HG02840 (cell line): ENCODE results near the gene SMPD2.
"Not testable (repeated sequence)": the region's sequence is repeated elsewhere in the genome, so short reads cannot be mapped to it uniquely, and the experiment has no call there.

ENCODE experiments used
- ATAC-seq: cut with Tn5 transposase; IDR thresholded peaks from one replicate; pipeline ENCODE4 v1.9.1; 2021; ENCODE audit warnings: mild to moderate bottlenecking, moderate library complexity, moderate number of reproducible peaks; ENCODE audit not compliant: unreplicated experiment, low FRiP score

Gene SMPD2

DNA sequence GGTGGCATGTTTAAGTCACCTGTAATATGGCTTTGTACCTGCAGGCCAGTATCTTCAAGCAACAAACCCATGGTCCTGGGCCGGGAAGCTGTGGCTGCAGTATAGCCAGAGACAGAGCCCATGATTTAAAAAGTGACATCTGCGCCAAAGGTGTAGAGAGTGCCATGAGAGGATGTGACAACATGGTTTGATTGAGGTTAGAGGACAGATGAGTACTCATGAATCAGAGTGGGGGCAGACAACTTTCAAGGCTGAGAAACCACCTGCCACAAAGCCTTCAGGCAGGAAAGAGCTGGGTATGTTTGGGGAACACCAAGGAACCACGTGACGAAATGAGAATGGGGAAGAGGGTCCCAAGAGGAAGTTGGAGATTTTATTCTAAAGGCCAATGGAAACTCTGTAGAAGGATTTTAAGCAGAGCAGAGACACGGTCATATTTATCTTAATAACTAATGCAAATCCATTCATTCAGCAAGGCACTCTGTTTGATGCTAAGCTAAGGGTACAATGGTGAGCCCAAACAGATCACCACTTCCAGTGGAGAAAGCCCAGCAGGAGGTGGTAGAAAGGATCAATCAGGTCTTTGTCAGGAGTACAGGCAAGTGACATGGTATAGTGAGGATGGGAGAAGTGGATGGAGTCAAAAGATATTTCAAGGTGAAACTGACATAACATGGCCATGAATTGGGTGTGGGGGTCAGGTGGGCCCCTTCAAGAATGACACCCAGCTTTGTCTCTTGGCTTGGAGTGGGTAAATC lies 18.4 kb downstream of the SMPD2 start:
- no peak for ATAC-seq

GRCh38 chr6:109460161-109460829 lies 19.8 kb downstream of the SMPD2 start:
- ATAC-seq: no peak

DNA sequence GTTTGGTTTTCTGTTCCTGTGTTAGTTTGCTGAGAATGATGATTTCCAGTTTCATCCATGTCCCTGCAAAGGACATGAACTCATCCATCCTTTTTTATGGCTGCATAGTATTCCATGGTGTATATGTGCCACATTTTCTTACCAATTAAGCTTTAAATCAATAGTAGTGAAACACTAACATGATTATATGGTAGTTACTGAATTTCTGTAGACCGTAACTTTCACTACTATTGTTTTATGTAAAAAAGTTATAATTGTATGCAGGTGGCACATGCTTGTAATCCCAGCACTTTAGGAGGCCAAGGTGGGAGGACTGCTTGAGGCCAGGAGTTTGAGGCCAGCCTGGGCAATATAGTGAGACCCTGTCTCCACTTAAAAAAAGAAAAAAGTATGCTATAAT lies 20.7 kb downstream of the SMPD2 start:
- ATAC-seq: not testable (repeated sequence)

DNA sequence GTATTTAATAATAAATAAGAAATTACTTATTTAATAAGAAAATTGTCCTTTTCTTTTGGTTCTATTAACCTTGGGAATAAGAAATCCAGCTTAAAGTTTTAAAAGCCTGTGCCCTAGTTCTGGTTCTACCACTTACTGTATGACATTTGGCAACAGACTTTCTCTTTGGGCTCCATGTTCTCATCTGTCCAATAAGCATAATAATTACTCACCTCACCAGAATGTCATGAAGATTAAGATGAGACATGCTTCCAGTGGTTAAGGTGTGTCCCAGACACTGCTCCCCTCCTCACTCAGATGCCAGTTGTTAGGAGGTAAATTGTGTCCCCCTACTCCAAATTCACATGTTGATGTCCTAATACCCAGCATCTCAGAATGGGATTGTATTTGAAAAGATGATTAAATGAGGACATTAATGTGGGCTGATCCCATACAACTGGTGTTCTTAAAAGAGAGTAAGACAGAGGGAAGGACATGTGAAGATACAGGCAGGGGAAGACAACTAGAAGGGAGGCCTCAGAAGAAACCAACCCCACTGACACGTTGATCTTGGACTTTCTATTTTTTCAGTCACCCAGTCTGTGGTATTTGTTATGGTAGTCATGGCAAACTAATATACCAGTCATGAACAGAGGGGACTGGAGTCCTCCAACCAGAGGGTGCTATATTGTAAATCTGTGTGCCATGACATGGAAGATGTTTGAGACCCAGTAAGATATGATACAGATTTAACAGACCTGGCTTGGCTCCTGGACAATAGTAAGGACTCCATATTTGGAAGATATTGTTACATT lies 21.4 kb downstream of the SMPD2 start:
- ATAC-seq: no peak

- no peak for ATAC-seq
Observed at GRCh38 chr6:109465772-109466171, 25.2 kb downstream of the SMPD2 start.

DNA sequence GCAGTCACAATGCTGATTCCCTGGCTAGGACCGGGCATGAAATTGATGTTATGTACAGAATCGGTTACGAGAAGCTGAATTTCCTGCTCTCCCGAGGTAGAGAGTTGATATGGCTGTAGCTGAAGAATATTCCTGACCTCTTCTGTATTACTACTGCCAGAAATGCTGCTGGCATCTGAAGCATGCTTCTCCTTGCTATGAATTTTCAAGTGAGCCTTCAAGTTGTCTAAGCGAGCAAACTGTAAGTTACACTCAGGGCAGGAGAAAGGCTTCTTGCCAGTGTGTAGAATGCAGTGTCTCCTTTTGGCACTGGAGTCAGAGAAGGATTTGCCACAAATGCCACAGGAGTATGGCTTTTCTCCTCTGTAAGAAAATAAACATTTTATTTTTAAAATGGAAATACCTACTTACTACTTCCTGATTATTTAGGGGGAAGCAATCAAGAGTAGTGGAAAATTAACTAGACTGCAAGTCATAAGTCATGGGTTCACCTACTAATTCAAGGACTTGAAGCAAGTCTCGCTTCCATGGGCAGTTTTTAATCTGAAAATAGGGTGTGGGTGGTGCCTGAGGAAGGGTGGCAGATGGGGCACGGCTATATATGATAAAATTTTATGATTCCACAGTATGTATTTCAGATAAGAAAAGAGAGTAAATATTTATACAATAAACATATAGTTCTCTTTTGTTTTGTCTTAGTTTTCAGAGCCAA lies 25.8 kb downstream of the SMPD2 start:
- ATAC-seq: no peak

- ATAC-seq: no peak
Observed at GRCh38 chr6:109467696-109468095, 27.2 kb downstream of the SMPD2 start.

DNA sequence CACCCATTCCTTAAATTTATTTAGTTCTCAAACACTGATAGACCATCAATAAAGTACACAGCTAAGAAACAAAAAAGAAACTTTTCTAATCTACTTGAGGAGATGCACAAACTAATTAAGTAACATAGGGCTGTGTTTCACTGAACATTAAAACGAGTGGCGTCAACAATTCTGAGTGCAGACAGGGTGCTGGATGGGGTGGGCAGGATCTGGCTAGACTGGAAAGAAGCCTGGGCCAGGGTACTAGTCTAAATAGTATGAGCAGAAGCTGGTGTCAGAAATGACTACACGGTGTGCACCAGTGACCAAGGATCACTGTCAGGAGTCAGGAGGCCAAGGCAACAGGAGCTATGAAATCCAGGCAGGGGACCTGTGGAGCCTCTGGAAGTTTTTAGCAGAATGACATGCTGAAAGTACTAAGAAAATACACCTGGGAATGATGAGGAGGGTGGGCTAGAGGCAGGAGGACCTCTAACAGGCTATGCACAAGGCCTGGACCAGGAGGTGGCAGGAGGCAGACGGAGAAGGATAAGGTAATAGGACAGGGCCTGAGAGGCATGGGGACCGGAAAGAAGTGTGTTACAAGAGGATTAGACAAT lies 29.2 kb downstream of the SMPD2 start:
- ATAC-seq: no peak

DNA sequence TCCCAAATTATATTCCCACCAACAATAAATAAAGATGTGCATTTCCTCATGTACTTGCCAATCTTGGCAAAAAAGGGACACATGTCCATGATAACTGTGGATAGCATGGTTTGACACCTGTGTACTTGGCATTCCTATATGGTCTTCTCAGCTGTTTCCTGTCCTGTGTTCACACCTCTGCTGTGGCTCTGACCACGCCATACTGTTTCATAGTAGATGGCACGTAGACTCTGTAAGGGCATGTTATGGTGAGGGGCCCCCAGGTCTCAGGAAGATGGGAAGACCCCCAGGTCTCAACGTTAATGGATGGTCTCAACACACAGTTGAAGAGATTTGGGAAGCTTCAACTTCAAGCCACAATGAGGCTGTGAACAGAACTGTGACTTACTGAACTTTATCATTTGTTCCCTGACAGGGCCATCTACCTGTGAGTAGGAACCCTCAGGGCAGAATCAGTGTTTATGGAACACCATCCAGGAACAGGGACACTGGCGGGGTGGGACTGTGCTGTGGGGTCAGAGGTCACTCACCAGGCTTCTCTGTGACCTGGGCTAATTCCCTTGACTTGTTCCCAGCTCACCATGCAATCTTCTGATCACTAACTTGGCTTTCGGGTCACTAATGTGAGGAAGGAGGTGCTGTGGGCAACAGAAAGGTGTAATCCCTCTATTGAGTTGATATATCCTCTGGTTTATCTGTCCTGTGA lies 30.7 kb downstream of the SMPD2 start:
- no peak for ATAC-seq

DNA sequence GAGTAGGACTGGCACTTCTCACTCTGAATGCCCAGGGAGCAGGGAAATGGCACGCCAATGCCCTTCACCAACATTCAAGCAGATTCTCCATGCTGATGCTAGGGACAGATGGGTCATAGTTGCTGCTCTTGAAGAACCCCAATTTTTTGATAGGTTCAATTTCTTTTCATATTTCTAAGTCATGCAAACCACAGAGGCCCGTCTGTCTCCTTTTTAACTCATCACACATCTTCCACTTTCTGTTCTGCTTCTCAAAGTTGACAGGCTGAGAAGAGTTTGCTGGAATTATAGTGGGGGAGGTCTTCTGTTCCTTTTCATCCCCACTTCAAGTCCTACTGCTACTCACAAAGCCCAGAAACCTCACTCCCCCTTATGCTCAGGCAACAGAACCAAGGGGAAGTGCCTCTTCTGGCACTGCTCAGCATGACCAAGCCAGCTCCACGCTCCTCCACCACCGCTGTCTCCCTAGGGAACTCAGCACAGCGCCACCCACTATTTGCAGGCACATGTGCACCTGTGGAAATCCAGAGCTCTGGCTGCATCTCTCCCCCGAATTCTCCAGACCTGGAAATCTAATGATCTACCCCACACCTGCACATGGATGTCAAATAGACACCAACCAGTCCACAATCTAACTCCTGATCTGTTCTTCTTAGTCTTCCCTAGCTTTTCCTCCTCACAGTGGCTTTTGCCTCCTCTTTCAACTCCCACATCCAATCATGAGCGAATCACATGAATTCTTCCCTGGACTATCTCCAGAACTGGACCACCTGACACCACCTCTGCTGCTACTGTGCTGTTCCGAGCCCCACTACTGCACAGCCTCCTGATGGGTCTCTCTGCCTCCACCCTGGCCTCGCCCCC lies 31.8 kb downstream of the SMPD2 start:
- peak; percentile 62 for ATAC-seq

- ATAC-seq: no peak
Observed at GRCh38 chr6:109473120-109473519, 32.6 kb downstream of the SMPD2 start.

DNA sequence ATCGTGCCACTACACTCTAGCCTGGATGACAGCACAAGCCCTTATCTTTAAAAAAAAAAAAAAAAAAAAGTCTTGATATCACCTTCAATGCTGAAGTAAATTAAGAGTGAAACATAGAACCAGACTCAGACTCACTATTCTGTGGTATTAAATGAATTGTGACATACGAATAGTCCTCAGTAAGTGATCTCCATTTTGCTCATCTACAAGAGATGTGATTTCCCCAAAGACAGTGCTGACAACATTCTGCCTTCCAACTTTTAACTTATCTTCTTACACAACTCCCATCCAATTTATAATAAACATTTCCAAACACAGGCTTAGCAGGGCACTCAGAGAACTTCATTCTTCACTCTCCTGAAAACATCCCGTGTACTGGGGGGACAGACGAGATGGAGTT lies 34.5 kb downstream of the SMPD2 start:
- ATAC-seq: no peak

DNA sequence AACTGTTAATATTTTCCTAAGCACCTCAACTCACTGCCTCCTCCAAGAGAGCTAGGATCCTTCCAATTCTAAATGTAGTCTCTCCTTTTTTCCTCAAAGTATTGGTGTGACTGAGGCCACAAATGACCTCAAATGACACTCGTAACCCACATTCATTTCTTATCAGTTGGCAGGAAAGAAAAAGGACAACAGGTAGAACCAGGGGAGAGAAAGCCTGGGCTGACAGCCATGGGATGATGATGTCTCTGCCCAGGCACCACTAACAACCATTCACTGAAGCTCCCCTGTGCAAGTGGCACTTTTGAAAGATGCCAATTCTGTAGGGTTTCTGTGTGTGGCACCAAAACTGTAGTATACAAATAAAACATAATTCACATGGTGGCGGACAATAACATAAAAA lies 35.1 kb downstream of the SMPD2 start:
- ATAC-seq: no peak

DNA sequence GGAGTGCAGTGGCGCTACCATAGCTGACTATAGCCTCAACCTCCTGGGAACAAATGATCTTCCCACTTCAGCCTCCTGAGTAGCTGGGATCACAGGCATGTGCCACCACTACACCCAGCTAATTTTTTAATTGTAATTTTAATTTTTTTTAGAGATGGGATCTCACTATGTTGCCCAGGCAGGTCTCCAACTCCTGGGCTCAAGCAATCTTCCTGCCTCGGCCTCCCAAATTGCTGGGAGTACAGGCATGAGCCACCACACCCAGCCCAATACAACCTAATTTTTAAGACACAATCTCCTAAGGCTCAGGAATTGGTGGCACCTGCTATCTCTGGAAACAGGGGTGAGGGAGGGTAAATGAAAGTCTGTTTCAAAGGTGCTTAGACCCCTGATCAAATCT lies 36.7 kb downstream of the SMPD2 start:
- ATAC-seq: no peak

DNA sequence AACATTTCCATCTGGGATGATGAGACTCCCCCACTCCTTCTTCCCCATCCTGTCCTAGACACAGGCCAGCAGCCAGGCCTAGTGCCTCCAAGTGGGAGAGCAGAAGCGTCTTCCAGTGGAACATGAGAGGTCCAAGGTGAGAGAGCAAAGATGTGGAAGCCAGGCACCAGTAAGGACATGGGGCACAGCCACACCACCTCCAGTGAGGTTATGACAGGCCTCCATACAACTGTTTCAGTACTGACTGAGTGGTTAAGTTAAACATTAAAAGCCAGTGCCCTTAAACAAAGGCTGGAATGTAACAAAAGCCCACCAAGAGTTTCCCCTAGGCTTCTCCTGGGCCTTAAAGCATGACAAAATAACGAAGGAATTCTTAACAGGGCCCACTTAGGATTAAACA lies 37.2 kb downstream of the SMPD2 start:
- ATAC-seq: peak; percentile 51

DNA sequence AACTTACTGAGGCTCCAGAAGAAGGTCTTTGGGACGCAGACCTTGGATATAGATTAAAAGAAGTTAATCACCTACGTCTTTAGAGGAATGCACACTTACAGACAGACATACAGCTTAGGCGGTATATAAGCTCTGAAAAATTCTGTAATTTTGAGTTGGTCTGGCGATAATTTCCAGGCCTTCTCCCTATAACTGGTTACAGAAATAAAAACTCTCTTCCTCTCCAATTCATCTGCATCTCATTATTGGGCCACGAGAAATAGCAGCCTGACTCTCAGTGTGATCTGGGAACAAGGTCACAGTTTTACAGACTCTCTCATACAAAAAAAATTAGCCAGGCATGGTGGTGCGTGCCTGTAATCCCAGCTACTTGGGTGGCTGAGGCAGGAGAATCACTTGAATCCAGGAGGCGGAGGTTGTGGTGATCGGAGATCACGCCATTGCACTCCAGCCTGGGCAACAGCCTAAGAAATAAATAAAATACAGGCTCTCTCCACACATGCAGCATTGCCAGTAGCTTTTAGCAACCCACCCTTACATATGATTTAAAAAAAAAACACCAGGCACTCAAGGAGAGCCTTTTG lies 37.8 kb downstream of the SMPD2 start:
- ATAC-seq: no peak

- ATAC-seq: no peak
Observed at GRCh38 chr6:109478841-109479624, 38.5 kb downstream of the SMPD2 start.

- no peak for ATAC-seq
Observed at GRCh38 chr6:109480993-109481480, 40.5 kb downstream of the SMPD2 start.
